B cell (primary cell): ENCODE data around the gene STX4.

Source experiments
- CTCF ChIP-seq: fragments of 200-600 bp; IDR thresholded peaks from one replicate; pipeline ENCODE4 v1.8.0; 2022; ENCODE audit warnings: antibody characterized with exemption, mild to moderate bottlenecking
- EZH2 ChIP-seq: IDR thresholded peaks from 2 replicates; pipeline ENCODE4 v1.6.1; 2012; ENCODE audit warnings: borderline replicate concordance, low read depth, mild to moderate bottlenecking, moderate library complexity, low read length; ENCODE audit not compliant: insufficient read depth, poor library complexity, severe bottlenecking

- TF ChIP-seq EZH2 (no peak), CTCF (no peak)
Observed at GRCh38 chr16:31006086-31006385, 27.3 kb upstream of the STX4 start.
